ENCODE measurements around the gene CSPG4.
"Not testable (repeated sequence)": the region's sequence is repeated elsewhere in the genome, so short reads cannot be mapped to it uniquely, and the experiment has no call there.

The CSPG4 gene

DNA sequence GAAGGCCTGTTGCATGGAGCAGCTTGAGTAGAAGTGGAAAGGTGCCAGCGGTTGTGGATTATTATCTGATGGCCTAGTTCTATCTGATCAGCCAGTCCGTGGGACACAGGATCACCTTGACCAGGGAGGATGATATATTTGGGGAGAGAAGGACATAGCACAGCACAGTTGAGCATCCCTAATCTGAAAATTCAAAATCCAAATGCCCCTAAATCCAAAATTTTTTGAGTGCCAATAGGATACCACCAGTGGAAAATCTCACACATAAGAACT lies 6.0 kb downstream of the CSPG4 start:
- TF ChIP-seq, protein P1, sequence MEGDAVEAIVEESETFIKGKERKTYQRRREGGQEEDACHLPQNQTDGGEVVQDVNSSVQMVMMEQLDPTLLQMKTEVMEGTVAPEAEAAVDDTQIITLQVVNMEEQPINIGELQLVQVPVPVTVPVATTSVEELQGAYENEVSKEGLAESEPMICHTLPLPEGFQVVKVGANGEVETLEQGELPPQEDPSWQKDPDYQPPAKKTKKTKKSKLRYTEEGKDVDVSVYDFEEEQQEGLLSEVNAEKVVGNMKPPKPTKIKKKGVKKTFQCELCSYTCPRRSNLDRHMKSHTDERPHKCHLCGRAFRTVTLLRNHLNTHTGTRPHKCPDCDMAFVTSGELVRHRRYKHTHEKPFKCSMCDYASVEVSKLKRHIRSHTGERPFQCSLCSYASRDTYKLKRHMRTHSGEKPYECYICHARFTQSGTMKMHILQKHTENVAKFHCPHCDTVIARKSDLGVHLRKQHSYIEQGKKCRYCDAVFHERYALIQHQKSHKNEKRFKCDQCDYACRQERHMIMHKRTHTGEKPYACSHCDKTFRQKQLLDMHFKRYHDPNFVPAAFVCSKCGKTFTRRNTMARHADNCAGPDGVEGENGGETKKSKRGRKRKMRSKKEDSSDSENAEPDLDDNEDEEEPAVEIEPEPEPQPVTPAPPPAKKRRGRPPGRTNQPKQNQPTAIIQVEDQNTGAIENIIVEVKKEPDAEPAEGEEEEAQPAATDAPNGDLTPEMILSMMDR (IDR thresholded peaks at IDR 0.05; ENCODE audit: extremely low read depth, missing control alignments) = no peak
- DNase-seq (ENCODE audit: low spot score) = no peak

DNA sequence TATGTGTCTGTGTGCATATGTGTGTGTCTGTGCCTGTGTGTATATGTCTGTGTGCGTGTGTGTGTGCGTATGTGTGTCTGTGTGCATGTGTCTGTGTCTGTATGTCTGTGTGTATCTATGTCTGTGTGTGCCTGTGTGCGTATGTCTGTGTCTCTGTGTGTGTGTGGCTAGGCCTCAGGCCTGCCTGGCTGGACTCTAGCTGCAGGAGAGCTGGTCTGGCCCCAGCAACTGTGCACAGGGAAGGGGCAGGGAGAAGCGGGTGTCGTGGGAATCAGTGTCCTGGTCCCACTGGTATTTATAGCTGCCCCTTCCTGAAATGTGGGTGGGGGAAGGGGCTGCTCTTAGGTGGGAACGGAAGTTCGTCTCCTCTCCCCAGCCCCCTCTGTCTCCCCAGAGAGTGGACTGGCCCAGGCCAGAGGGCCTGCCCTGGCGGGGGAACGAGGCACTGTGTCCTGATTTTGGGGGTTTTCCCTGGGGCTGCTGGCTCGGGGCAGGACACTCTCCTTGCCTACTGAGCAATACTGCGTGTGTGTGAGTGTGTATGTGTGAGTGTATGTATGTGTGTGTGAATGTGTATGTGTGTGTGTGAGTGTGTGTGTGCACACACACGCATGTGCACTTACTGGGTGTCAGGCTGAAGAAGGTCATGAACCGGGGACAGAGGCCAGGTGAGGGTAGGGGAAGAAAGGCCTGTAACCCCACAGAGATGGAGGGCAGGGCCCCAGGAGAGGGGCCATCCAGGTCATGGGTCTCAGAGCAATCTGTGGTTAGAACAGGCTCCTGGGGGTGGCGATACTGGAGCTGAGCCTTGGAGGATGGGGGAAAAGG lies 6.6 kb downstream of the CSPG4 start:
- TF ChIP-seq, protein P1 (IDR thresholded peaks at IDR 0.05; ENCODE audit: extremely low read depth, missing control alignments) = no peak
- DNase-seq (ENCODE audit: low spot score) = no peak

GRCh38 chr15:75705375-75705774 lies 7.3 kb downstream of the CSPG4 start:
- not testable (repeated sequence) for DNase-seq (ENCODE audit: low spot score)

- TF ChIP-seq, protein P1 (IDR thresholded peaks at IDR 0.05; ENCODE audit: extremely low read depth, missing control alignments) = no peak
- DNase-seq (ENCODE audit: low spot score) = no peak
Observed at GRCh38 chr15:75704618-75705017, 8.0 kb downstream of the CSPG4 start.

- DNase-seq (ENCODE audit: low spot score) = no peak
- TF ChIP-seq, protein P1 (IDR thresholded peaks at IDR 0.05; ENCODE audit: extremely low read depth, missing control alignments) = no peak
Observed at GRCh38 chr15:75704263-75704615, 8.4 kb downstream of the CSPG4 start.

DNA sequence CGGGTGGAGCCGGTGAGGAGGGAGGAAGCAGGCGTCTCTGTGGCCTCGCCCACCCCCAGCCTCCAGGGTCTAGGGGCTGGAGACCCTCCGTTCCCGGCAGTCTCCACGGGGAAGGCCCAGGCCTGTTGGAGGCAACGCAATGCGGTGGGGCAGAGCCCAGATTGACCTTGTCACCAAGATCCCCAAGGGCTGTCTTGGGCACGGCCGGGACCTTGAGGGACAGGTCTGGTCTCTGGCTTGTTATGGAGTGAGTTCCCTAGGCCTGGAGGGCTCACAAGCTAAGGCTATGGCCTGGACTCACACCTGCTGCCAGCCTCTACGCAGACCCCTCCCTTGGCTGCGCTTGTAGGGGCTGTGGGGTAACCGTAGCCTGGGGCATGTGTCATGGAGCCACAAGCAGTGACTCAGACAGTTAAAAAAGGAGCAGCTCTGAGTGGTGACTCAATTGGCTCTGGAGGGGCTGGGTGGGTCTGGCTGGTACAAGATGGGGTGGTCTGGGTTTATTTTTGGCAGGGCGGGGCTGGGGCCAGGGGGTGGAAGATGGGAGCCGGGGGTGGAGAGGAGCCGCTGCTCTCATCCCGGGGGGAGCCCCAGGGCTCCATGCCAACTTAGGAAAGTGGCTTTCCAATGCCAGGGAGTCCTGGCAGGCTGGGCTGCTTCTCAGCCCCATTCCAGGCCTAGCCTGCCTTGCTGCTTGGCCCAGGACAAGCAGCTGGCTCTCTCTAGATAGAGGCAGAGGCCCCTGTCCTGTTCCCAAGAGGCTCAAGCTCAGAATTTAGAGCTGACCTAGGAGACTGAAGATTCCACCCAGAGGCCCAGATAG lies 9.0 kb downstream of the CSPG4 start:
- not testable (repeated sequence) for DNase-seq (ENCODE audit: low spot score)

DNA sequence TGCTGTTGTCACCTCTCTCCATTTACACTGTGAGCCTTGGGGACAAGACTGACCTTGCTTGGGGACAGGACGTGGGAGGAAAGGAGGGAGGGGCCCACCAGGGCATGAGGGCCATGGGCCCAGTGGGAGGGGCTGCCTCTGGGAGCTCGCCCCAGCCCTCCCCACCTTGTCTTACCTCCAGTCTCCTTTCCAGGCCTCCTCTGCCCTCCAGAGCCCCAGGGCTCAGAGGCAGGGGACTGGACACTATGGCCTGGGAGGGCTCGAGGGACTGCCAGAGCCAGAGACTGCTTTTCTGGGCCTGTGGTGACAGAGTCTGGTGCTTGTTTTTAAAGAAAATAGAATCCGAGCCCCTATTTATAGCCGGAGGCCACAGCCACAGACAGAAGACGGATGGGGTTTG lies 10.2 kb downstream of the CSPG4 start:
- DNase-seq (ENCODE audit: low spot score) = no peak

DNA sequence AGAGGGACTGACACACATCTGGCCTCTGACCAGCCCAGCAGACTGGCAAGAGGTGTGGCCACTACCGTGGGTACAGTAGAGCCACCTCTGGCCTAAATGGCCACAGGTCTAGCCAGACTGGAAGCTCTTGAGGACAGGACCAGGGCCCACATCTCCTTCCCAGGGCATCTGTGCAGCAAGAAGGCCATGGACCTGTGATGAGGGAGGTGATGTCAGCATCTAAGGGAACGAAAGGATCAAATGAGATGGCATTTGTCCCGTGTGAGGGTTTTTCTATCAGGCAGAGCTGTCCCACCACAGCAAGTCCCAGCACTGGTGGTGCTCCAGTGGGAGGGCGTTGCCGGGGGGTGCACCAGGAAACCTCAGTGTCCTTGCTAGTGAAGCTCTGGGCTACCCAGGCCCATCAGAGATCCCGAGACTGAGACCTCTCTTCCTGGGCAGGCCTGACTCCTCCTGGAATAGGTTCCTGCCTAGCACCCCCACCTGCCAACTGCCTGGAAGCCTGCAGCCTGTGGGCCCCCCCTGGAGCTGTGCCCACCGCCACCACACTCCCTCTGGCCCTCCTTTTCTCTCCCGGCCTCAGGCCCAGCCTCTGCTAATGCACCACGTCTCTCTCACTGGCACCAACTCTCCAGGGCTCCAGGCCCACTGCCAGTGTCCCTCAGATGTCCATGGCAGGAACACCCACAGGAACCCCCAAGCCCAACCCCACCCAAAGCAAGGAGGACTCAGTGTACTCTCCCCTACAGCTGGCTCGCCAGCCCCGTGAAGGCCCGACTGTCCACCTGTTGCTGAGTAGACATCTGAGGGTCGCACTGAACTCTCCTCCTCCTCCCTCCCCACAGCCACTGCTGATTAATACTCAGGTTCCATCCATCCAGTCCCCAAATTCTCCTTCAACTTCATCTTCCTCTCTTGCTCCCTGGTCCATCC lies 11.3 kb downstream of the CSPG4 start:
- not testable (repeated sequence) for DNase-seq (ENCODE audit: low spot score)

More for the DNA sequence above, 10.2 kb downstream of the CSPG4 start:
- TF ChIP-seq, protein P1 (IDR thresholded peaks at IDR 0.05; ENCODE audit: extremely low read depth, missing control alignments) = no peak

- peak; percentile 38 for DNase-seq (ENCODE audit: low spot score)
Observed at GRCh38 chr15:75699961-75700874, 12.4 kb downstream of the CSPG4 start.

GRCh38 chr15:75699517-75699916 lies 13.1 kb downstream of the CSPG4 start:
- DNase-seq (ENCODE audit: low spot score) = not testable (repeated sequence)

DNA sequence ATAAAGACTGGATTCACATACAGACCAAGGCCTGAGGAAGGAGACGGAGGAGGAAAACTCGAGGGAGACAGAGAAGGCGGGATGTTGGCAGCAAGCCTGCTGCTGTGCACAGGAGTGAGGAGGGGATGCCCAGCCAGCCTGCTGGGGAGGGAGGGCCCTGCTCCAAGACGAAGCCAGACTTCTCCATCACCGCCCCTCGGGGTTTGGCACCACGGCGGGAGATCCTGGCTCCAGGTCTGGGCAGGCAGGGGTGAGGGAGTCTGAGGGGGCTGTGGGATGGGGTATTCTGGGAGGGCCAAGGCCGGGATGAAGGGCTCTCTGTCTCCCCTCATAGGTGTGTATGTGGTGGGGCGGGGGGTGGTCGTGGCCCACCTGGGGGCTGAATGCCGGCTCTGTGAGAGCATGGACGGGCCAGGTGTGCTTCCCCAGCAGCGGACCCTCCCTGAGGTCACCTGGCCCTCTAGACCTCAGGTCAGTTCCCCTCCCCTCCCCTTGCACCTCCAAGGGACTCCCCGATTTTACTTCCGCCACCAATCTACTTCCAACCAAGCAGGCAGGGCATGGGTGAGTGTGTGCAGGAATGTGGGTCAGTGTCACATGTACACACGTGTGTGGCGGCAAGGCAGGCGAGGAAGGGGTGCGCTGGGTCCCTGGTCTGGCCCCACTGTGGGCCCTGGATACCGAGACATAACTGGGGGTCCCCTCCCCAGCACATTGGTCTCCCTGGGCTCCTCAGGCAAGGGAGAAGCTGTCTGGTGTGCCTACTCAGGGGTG lies 14.5 kb downstream of the CSPG4 start:
- DNase-seq (ENCODE audit: low spot score) = not testable (repeated sequence)

Data from GM20000 (cell line).